LNCAP (cell line): Measurements from ENCODE around the gene LCN12.

Experiments
- CTCF ChIP-seq: fragments of 450-650 bp; IDR thresholded peaks from 2 replicates; pipeline ENCODE4 v1.5.1; 2017; ENCODE audit warnings: mild to moderate bottlenecking

Gene LCN12

DNA sequence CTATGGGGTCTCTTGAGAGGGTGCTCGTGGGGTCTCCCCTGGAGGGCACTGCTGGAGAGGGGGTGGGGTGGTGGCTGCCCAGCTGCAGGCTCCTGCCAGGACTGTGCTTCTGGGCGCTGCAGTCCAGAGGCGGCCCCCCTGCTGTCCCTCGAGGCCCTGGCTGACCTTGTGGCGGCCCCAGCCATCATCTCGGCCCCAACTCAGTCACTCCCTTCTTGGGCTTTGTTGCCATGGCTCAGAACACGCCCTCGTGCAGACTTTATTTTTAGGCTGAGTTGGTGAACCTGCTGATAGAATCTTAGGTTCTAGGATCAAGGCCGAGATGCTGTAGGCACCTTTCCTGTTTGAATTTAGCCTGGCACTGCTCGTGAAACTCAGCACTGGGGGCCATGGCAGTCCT, 30.4 kb upstream of the LCN12 start:
- no peak for TF ChIP-seq CTCF

DNA sequence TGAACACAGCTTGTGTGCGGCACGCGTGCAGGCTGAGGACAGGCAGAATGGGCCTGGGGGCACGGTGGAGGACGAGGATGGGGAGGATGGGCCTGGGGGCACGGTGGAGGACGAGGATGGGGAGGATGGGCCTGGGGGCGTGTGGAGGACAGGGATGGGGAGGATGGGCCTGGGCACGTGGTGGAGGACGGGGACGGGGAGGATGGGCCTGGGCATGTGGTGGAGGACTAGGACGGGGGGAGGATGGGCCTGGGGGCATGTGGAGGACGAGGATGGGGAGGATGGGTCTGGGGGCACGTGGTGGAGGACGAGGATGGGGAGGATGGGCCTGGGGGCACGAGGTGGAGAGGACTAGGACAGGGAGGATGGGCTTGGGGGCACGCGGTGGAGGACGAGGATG, 29.5 kb upstream of the LCN12 start:
- no peak for TF ChIP-seq CTCF

GRCh38 chr9:136923881-136924280, 28.2 kb upstream of the LCN12 start:
- no peak for TF ChIP-seq CTCF

GRCh38 chr9:136925414-136926153, 26.5 kb upstream of the LCN12 start:
- no peak; the same call in 1 of the 2 replicates for TF ChIP-seq CTCF

DNA sequence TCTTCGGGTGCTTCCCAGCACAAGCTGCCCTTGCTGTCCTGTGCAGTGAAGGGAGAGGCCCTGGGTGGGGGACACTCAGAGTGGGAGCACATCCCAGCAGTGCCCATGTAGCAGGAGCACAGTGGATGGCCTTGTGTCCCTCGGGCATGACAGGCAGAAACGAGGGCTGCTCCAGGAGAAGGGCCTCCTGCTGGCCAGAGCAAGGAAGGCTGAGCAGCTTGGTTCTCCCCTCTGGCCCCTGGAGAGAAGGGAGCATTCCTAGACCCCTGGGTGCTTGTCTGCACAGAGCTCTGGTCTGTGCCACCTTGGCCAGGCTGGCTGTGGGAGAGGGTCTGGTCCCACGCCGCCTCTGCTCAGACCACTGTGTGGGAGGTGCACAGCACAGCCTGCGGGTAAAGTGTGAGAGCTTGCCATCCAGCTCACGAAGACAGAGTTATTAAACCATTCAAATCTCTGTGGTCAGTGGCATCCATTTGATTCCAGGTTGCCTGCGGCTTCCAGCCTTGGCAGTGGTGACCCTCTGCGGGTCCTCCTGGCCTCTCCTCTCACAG, 25.8 kb upstream of the LCN12 start:
- no peak for TF ChIP-seq CTCF

- no peak for TF ChIP-seq CTCF
These were observed 25.3 kb upstream of the LCN12 start for GRCh38 chr9:136926749-136927148.

GRCh38 chr9:136927343-136928271, 24.5 kb upstream of the LCN12 start:
- no peak for TF ChIP-seq CTCF
